Heart left ventricle (tissue), 13 donors: Measurements from ENCODE around the gene FAM83G.

Source experiments
- CTCF ChIP-seq, 12 donors: fragments of 200-600 bp; sonication (generic) in 4 of 12; IDR thresholded peaks; one replicate each; pipeline versions ENCODE4 v1.5.0 to v1.8.0; 2018 to 2022; ENCODE audit warnings: antibody characterized with exemption in 12 of 12, mild to moderate bottlenecking in 5 of 12
- POLR2A ChIP-seq, 2 donors: fragments of 450-650 bp; IDR thresholded peaks; one replicate each; pipeline ENCODE4 v1.6.1; 2017; ENCODE audit warnings: antibody characterized with exemption in 2 of 2, mild to moderate bottlenecking in 2 of 2, moderate library complexity in 2 of 2
- donor health status: ischemic (EF 13 %, LVEDD 7.1; RV severe dilation, severe dysfunction).
- donor health status: DM: no; HTN: yes; CAD: no.
- donor health status: DM: no; HTN: no; CAD: no.
- donor health status: ischemic (EF 25% LVEDD 6.9; RV normal size, moderate dysfunction).
- donor health status: ischemic (EF 25% LVEDD 5.7; RV mildly dilated, moderate dysfunction).
- donor health status: ischemic (EF 35%, LVEDD 5.7; RV mildly dilated, moderate dysfunction).
- donor health status: nonischemic (EF 11% LVEDD 7.7; RV severe dilation, severe dysfunction).
- donor health status: DM: yes; HTN: yes; CAD: no.
- donor health status: PGD.
- donor health status: ischemic (EF 29% LVEDD 5.4; RV normal size, mild dysfunction).
- donor health status: nonischemic (EF 23%, LVEDD 6.1; RV moderate dilation, normal function).

DNA sequence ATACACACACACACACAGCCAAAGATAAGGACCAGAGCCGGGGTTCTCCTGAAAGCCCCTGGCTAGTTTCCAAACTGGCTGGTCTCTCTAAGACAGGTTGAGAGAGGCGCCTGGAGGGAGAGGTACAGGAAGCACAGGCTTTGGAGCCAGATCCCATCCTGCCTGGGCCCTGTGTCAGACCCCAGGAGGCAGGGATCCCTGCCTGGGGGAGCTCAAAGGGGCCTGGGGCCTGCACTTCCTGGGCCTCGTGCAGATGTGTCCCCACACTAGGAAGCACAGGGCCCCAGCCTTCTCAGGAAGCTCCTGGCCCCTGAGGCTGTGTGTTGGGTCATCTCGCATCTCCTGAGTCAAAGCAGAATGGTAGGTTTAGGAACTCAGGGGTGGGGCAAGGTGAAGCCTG lies 36.6 kb downstream of the FAM83G start:
- TF ChIP-seq CTCF (IDR thresholded peaks at IDR 0.05) (no peak), POLR2A (IDR thresholded peaks at IDR 0.05) (no peak)
